ENCODE data around the gene RIMS3. TPM values are rescaled to one million over a fixed set of nuclear protein-coding genes. Genes with fewer than 3 reads are reported as not detected.

Gene RIMS3
- polyA plus RNA-seq, 1 experiment = 0.33 TPM

- no peak for DNase-seq (ENCODE audit: low read depth, low spot score)
- Histone ChIP-seq H3K27ac (ENCODE audit: low read depth, low read length) (no peak overlapping the region), H3K9me3 (ENCODE audit: control insufficient read depth, insufficient read depth, low read length) (no peaks in the 10 kb centered on the region), H3K27me3 (ENCODE audit: control insufficient read depth, insufficient read depth, low read length) (peaks cover 15% of the 10 kb centered on the region), H3K4me3 (ENCODE audit: low read depth, low read length) (no peak overlapping the region)
- POLR2A ChIA-PET = interaction anchor here (0.7 kb wide), 1 partner anchor 248 kb away, joined by 6 read pairs; no protein-coding TSS in a partner anchor
- TF ChIP-seq CTCF (IDR thresholded peaks at IDR 0.05; ENCODE audit: low read depth, low read length) = no peak
- CTCF ChIA-PET = no interaction called here
Observed at GRCh38 chr1:40606194-40606593, 59.3 kb downstream of the RIMS3 start.

GRCh38 chr1:40599926-40600325 lies 65.6 kb downstream of the RIMS3 start:
- POLR2A ChIA-PET = no interaction called here

GRCh38 chr1:40595623-40596022 lies 69.9 kb downstream of the RIMS3 start:
- Histone ChIP-seq H3K9me3 (ENCODE audit: control insufficient read depth, insufficient read depth, low read length) (no peaks in the 10 kb centered on the region; the same call in 1 of the 2 replicates), H3K4me3 (ENCODE audit: low read depth, low read length) (no peak overlapping the region), H3K27ac (ENCODE audit: low read depth, low read length) (no peak overlapping the region), H3K27me3 (ENCODE audit: control insufficient read depth, insufficient read depth, low read length) (peaks cover 15% of the 10 kb centered on the region)
- DNase-seq (ENCODE audit: low read depth, low spot score) = no peak
- TF ChIP-seq CTCF (IDR thresholded peaks at IDR 0.05; ENCODE audit: low read depth, low read length) = no peak
- CTCF ChIA-PET = interaction anchor here (1.2 kb wide), 1 partner anchor 63 kb away, joined by 3 read pairs; no protein-coding TSS in a partner anchor
- POLR2A ChIA-PET = no interaction called here

More at GRCh38 chr1:40599926-40600325, 65.6 kb downstream of the RIMS3 start:
- no peak for TF ChIP-seq CTCF (IDR thresholded peaks at IDR 0.05; ENCODE audit: low read depth, low read length)
- Histone ChIP-seq H3K27me3 (ENCODE audit: control insufficient read depth, insufficient read depth, low read length) (peaks cover 10% of the 10 kb centered on the region), H3K9me3 (ENCODE audit: control insufficient read depth, insufficient read depth, low read length) (no peaks in the 10 kb centered on the region; the same call in 1 of the 2 replicates), H3K4me3 (ENCODE audit: low read depth, low read length) (no peak overlapping the region), H3K27ac (ENCODE audit: low read depth, low read length) (no peak overlapping the region)
- DNase-seq (ENCODE audit: low read depth, low spot score) = no peak
- CTCF ChIA-PET = no interaction called here

GRCh38 chr1:40594187-40594531 lies 71.3 kb downstream of the RIMS3 start:
- no peaks in the 10 kb centered on the region; the same call in 1 of the 2 replicates for H3K9me3 ChIP-seq (ENCODE audit: control insufficient read depth, insufficient read depth, low read length)
- no peak overlapping the region for H3K4me3 ChIP-seq (ENCODE audit: low read depth, low read length)
- H3K27ac ChIP-seq (ENCODE audit: low read depth, low read length) = no peak overlapping the region
- DNase-seq (ENCODE audit: low read depth, low spot score) = no peak
- TF ChIP-seq CTCF (IDR thresholded peaks at IDR 0.05; ENCODE audit: low read depth, low read length) = no peak
- peaks cover 15% of the 10 kb centered on the region for H3K27me3 ChIP-seq (ENCODE audit: control insufficient read depth, insufficient read depth, low read length)
- CTCF ChIA-PET = no interaction called here
- POLR2A ChIA-PET = no interaction called here

DNA sequence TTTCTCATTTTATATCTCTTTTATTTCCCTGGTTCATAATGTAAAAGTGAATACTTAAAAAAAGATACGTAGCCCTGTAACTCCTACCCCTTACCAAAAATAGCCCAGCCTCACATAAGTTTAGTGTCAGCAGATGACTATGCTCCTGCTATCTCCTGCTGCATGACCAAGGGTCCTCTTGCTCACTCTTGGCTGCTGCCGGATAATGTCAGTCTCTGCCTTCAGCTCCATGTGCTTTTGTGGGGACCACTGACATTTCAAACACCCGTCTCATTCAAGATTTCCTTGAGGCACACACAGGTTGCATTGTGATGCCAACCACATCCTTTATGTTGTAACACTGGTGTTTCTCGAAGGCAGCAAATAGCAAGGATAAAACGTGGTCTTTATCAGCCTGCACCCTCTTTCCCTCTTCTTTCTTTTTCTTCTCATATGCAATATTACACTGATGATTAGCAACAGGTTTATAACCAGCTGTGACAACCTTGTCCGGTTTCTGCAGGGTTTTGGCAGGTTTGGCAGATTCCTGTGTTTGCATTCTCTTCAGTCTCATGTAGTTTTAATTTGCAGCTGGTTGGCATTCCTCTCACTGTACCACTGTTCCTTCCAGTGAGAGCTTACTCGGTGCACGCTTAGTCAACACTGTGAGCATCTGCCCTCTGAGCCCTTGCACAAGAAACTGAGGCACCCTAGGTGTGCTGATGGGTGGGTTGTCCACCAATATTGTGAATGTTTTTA lies 71.9 kb downstream of the RIMS3 start:
- TF ChIP-seq CTCF (IDR thresholded peaks at IDR 0.05; ENCODE audit: low read depth, low read length) = no peak
- Histone ChIP-seq H3K27me3 (ENCODE audit: control insufficient read depth, insufficient read depth, low read length) (peaks cover 15% of the 10 kb centered on the region), H3K27ac (ENCODE audit: low read depth, low read length) (no peak overlapping the region), H3K4me3 (ENCODE audit: low read depth, low read length) (no peak overlapping the region), H3K9me3 (ENCODE audit: control insufficient read depth, insufficient read depth, low read length) (no peaks in the 10 kb centered on the region; the same call in 1 of the 2 replicates)
- ChIA-PET POLR2A (no interaction called here), CTCF (no interaction called here)
- DNase-seq (ENCODE audit: low read depth, low spot score) = no peak

Data from AG04450 (cell line).